CD4-positive, alpha-beta T cell treated with Interleukin-1 beta for 1 hour (primary cell): ENCODE data around the gene SBNO2.

ENCODE experiments used
- DNase-seq, 2 donors: peaks; one replicate each; pipeline ENCODE4 v3.0.0-alpha.2; 2020 to 2022

The SBNO2 gene

GRCh38 chr19:1085053-1085658 is 88.9 kb downstream of the SBNO2 start:
- DNase-seq: no peak

GRCh38 chr19:1084024-1084868 is 89.8 kb downstream of the SBNO2 start:
- DNase-seq: no peak

- no peak for DNase-seq
These were observed 90.9 kb downstream of the SBNO2 start for GRCh38 chr19:1082928-1083816.

GRCh38 chr19:1082165-1082927 is 91.7 kb downstream of the SBNO2 start:
- DNase-seq: peak; percentile 88 to 93

- no peak for DNase-seq
These were observed 92.5 kb downstream of the SBNO2 start for GRCh38 chr19:1081301-1082164.

GRCh38 chr19:1080360-1081161 is 93.5 kb downstream of the SBNO2 start:
- DNase-seq: no peak

- DNase-seq: peak; percentile 62 to 70
These were observed 94.4 kb downstream of the SBNO2 start for GRCh38 chr19:1079566-1080111.

GRCh38 chr19:1076951-1077350 is 97.1 kb downstream of the SBNO2 start:
- peak; percentile 94 to 95 for DNase-seq

- no peak for DNase-seq
These were observed 98.1 kb downstream of the SBNO2 start for GRCh38 chr19:1076046-1076386.

- DNase-seq: peak; percentile 94
These were observed 99.4 kb downstream of the SBNO2 start for GRCh38 chr19:1074544-1075283.

GRCh38 chr19:1073956-1074517 is 100.0 kb downstream of the SBNO2 start:
- DNase-seq: no peak

GRCh38 chr19:1073063-1073955 is 100.8 kb downstream of the SBNO2 start:
- DNase-seq: no peak

- DNase-seq: no peak
These were observed 101.6 kb downstream of the SBNO2 start for GRCh38 chr19:1072371-1073015.

GRCh38 chr19:1070931-1071791 is 102.9 kb downstream of the SBNO2 start:
- no peak for DNase-seq

- DNase-seq: no peak
These were observed 103.5 kb downstream of the SBNO2 start for GRCh38 chr19:1070576-1070930.

- peak; percentile 84 to 86 for DNase-seq
These were observed 104.9 kb downstream of the SBNO2 start for GRCh38 chr19:1069009-1069779.
